Activated CD8-positive, alpha-beta T cell treated with anti-CD3 and anti-CD28 coated beads for 36 hours (primary cell): ENCODE results near the gene KCNJ10. TPM values are rescaled to one million over a fixed set of nuclear protein-coding genes. Genes with fewer than 3 reads are reported as not detected.

ENCODE experiments used
- ATAC-seq: fragments of 200-7000 bp; cut with Tn5 transposase; one replicate; pipeline ENCODE4 v1.10.0; 2021; ENCODE audit warnings: mild to moderate bottlenecking, moderate library complexity
- CTCF ChIA-PET: fragments of 350-600 bp; sonication (Branson Sonifier 250); formaldehyde crosslinking; loops from one replicate; lab custom pipeline; 2021; ENCODE audit warnings: antibody characterized with exemption; lab: Charles Lee
- POLR2A ChIA-PET: fragments of 350-600 bp; sonication (Branson Sonifier 250); formaldehyde crosslinking; loops from one replicate; lab custom pipeline; 2021; ENCODE audit warnings: antibody characterized with exemption; lab: Charles Lee
- DNase-seq: peaks from one replicate; pipeline ENCODE4 v3.0.0-alpha.2; 2020
- H3K27ac Mint-ChIP-seq: one replicate; pipeline ENCODE4 v1.8.0; 2021; ENCODE audit warnings: mild to moderate bottlenecking, mixed read lengths
- H3K27me3 Mint-ChIP-seq: one replicate; pipeline ENCODE4 v1.8.0; 2021; ENCODE audit warnings: mixed read lengths
- H3K36me3 Mint-ChIP-seq: one replicate; pipeline ENCODE4 v1.8.0; 2021; ENCODE audit warnings: low read depth, mixed read lengths
- H3K4me1 Mint-ChIP-seq: one replicate; pipeline ENCODE4 v1.8.0; 2021; ENCODE audit warnings: low read depth, mixed read lengths
- H3K4me3 Mint-ChIP-seq: one replicate; pipeline ENCODE4 v1.8.0; 2021; ENCODE audit warnings: mild to moderate bottlenecking, moderate library complexity, mixed read lengths
- H3K9me3 Mint-ChIP-seq: one replicate; pipeline ENCODE4 v1.8.0; 2021; ENCODE audit warnings: mixed read lengths
- CTCF ChIP-seq: fragments of 200-600 bp; IDR thresholded peaks from one replicate; pipeline ENCODE4 v1.8.0; 2022; ENCODE audit warnings: antibody characterized with exemption, mild to moderate bottlenecking
- intact Hi-C: fragments of 100-400 bp; cut with micrococcal nuclease; formaldehyde crosslinking; loops from one replicate; pipeline ENCODE4 v1.10.0; 2022
- total RNA-seq, 2 experiments: library from RNA; stranded (reverse); gene quantifications; one replicate each; pipeline ENCODE4 v1.2.3, GENCODE V29; 2021

KCNJ10 gene
- total RNA-seq, 2 experiments from 2014 or later: 0.14 to 0.29 TPM

GRCh38 chr1:159989581-159989980, 80.4 kb downstream of the KCNJ10 start:
- Mint-ChIP-seq H3K4me3 (no peak overlapping the region), H3K4me1 (peaks cover 6% of the 10 kb centered on the region), H3K27me3 (peaks cover 8% of the 10 kb centered on the region), H3K9me3 (no peaks in the 10 kb centered on the region), H3K36me3 (no peaks in the 10 kb centered on the region), H3K27ac (no peak overlapping the region)
- intact Hi-C loops: no loop called here
- ATAC-seq (no peak), DNase-seq (no peak)
- ChIA-PET CTCF (interaction anchor here (13.8 kb wide), 1 partner anchor 16 kb away, joined by 143 read pairs; no protein-coding TSS in a partner anchor), POLR2A (no interaction called here)
- no peak for TF ChIP-seq CTCF

- POLR2A ChIA-PET: interaction anchor here (0.6 kb wide), 1 partner anchor 499 kb away, joined by 3 read pairs; no protein-coding TSS in a partner anchor
- Mint-ChIP-seq H3K36me3 (no peaks in the 10 kb centered on the region), H3K4me1 (peaks cover 6% of the 10 kb centered on the region), H3K27me3 (peaks cover 9% of the 10 kb centered on the region), H3K27ac (no peak overlapping the region), H3K4me3 (no peak overlapping the region), H3K9me3 (no peaks in the 10 kb centered on the region)
- intact Hi-C loops: no loop called here
- CTCF ChIA-PET: interaction anchor here (1.2 to 13.8 kb wide), 2 partner anchors 17 to 42 kb away, joined by 3 to 143 read pairs; partner anchors contain the start of gene IGSF9
- DNase-seq (no peak), ATAC-seq (no peak)
- TF ChIP-seq CTCF: no peak
Measured at GRCh38 chr1:159988006-159988405, 82.0 kb downstream of the KCNJ10 start.

- ChIA-PET POLR2A (no interaction called here), CTCF (interaction anchor here (13.8 kb wide), 1 partner anchor 18 kb away, joined by 143 read pairs; no protein-coding TSS in a partner anchor)
- ATAC-seq: no peak
- DNase-seq: no peak
- H3K27ac Mint-ChIP-seq: no peak overlapping the region
- peaks cover 6% of the 10 kb centered on the region for H3K4me1 Mint-ChIP-seq
- peaks cover 11% of the 10 kb centered on the region for H3K27me3 Mint-ChIP-seq
- no peak for TF ChIP-seq CTCF
- no peaks in the 10 kb centered on the region for H3K9me3 Mint-ChIP-seq
- H3K4me3 Mint-ChIP-seq: no peak overlapping the region
- H3K36me3 Mint-ChIP-seq: no peaks in the 10 kb centered on the region
- intact Hi-C loops: no loop called here
Measured at GRCh38 chr1:159987186-159987585, 82.8 kb downstream of the KCNJ10 start.

GRCh38 chr1:159986531-159986930, 83.4 kb downstream of the KCNJ10 start:
- CTCF ChIA-PET: interaction anchor here (1.6 to 13.8 kb wide), 2 partner anchors 19 to 99 kb away, joined by 3 to 143 read pairs; no protein-coding TSS in a partner anchor
- no peaks in the 10 kb centered on the region for H3K36me3 Mint-ChIP-seq

More at GRCh38 chr1:159986531-159986930, 83.4 kb downstream of the KCNJ10 start:
- H3K4me3 Mint-ChIP-seq: no peak overlapping the region
- H3K9me3 Mint-ChIP-seq: no peaks in the 10 kb centered on the region
- ATAC-seq (no peak), DNase-seq (no peak)
- no peak for TF ChIP-seq CTCF
- H3K27me3 Mint-ChIP-seq: peaks cover 15% of the 10 kb centered on the region
- H3K27ac Mint-ChIP-seq: no peak overlapping the region
- peaks cover 4% of the 10 kb centered on the region for H3K4me1 Mint-ChIP-seq
- intact Hi-C loops: no loop called here
- POLR2A ChIA-PET: no interaction called here
